CD4-positive, alpha-beta memory T cell (primary cell): ENCODE measurements around the gene UBR1. TPM values are rescaled to one million over a fixed set of nuclear protein-coding genes. Genes with fewer than 3 reads are reported as not detected.
A peak's percentile ranks its signal among the peaks of the same experiment; 100 is the strongest.

Experiments used
- CTCF ChIA-PET: fragments of 350-600 bp; sonication (Branson Sonifier 250); formaldehyde crosslinking; loops from one replicate; lab custom pipeline; 2021; ENCODE audit warnings: inconsistent platforms; ENCODE audit not compliant: partially characterized antibody; lab: Charles Lee
- POLR2A ChIA-PET: fragments of 350-600 bp; sonication (Branson Sonifier 250); formaldehyde crosslinking; loops from one replicate; lab custom pipeline; 2021; ENCODE audit not compliant: partially characterized antibody; lab: Charles Lee
- DNase-seq, 5 donors: peaks; one replicate each; pipeline versions ENCODE4 v3.0.0 to v3.0.0-alpha.2; 2020 to 2022; ENCODE audit warnings: mixed read lengths in 1 of 5
- H3K27ac ChIP-seq: one replicate; pipeline ENCODE4 v1.7.0; 2013; ENCODE audit warnings: low read depth, low read length
- H3K27me3 ChIP-seq: 2 replicates; pipeline ENCODE4 v1.7.0; 2013; ENCODE audit warnings: mild to moderate bottlenecking, low read length, moderate library complexity; ENCODE audit not compliant: insufficient read depth
- H3K36me3 ChIP-seq: 2 replicates; pipeline ENCODE4 v1.7.0; 2013; ENCODE audit warnings: mild to moderate bottlenecking, low read length, moderate library complexity; ENCODE audit not compliant: insufficient read depth
- H3K4me1 ChIP-seq: 2 replicates; pipeline ENCODE4 v1.7.0; 2013; ENCODE audit warnings: mild to moderate bottlenecking, low read length, moderate library complexity; ENCODE audit not compliant: insufficient read depth
- H3K4me3 ChIP-seq, 2 donors: one replicate each; pipeline ENCODE4 v1.7.0; 2013; ENCODE audit warnings: low read length in 2 of 2, mild to moderate bottlenecking in 1 of 2
- H3K9me3 ChIP-seq, 2 donors: one replicate each; pipeline ENCODE4 v1.7.0; 2013; ENCODE audit warnings: low read length in 2 of 2, control low read depth in 1 of 2; ENCODE audit not compliant: control insufficient read depth in 1 of 2
- H3K27ac Mint-ChIP-seq, 7 donors: one replicate each; pipeline ENCODE4 v1.8.0; 2020 to 2021; ENCODE audit warnings: mixed read lengths in 7 of 7, mild to moderate bottlenecking in 6 of 7, inconsistent platforms in 3 of 7, moderate library complexity in 3 of 7
- H3K27me3 Mint-ChIP-seq, 2 donors: one replicate each; pipeline ENCODE4 v1.8.0; 2020 to 2021; ENCODE audit warnings: mixed read lengths in 2 of 2
- H3K36me3 Mint-ChIP-seq, 2 donors: one replicate each; pipeline ENCODE4 v1.8.0; 2020 to 2021; ENCODE audit warnings: mixed read lengths in 2 of 2, inconsistent platforms in 1 of 2, mild to moderate bottlenecking in 1 of 2
- H3K4me1 Mint-ChIP-seq, 4 donors: one replicate each; pipeline ENCODE4 v1.8.0; 2020 to 2021; ENCODE audit warnings: mixed read lengths in 4 of 4, mild to moderate bottlenecking in 1 of 4
- H3K4me3 Mint-ChIP-seq, 8 donors: one replicate each; pipeline ENCODE4 v1.8.0; 2020 to 2021; ENCODE audit warnings: mixed read lengths in 8 of 8, mild to moderate bottlenecking in 7 of 8, moderate library complexity in 6 of 8, inconsistent platforms in 3 of 8
- H3K9me3 Mint-ChIP-seq, 8 donors: one replicate each; pipeline ENCODE4 v1.8.0; 2020 to 2021; ENCODE audit warnings: mixed read lengths in 8 of 8, mild to moderate bottlenecking in 5 of 8, inconsistent platforms in 3 of 8, moderate library complexity in 1 of 8
- intact Hi-C: fragments of 100-400 bp; cut with micrococcal nuclease; formaldehyde crosslinking; loops from one replicate; pipeline ENCODE4 v1.15.1; 2023
- polyA plus RNA-seq, 2 donors: library from polyadenylated mRNA; unstranded; fragments of 300-500 nt; fragmentation: Illumina TruSeq; gene quantifications; one replicate each; pipeline ENCODE4 v1.2.3, GENCODE V29; 2021
- total RNA-seq, 2 experiments: library from RNA; stranded (reverse); gene quantifications; one replicate each; pipeline ENCODE4 v1.2.3, GENCODE V29; 2021

The UBR1 gene
- total and polyA plus RNA-seq, 4 experiments from 2014 or later, result 12.9 to 50.6 (median 33.8) TPM

GRCh38 chr15:43111354-43111753, 5.5 kb upstream of the UBR1 start:
- no peak for DNase-seq
- ChIA-PET POLR2A (no interaction called here), CTCF (interaction anchor here (0.7 kb wide), 1 partner anchor 93 kb away, joined by 3 read pairs; no protein-coding TSS in a partner anchor)
- Histone ChIP-seq H3K4me3 (no peak overlapping the region), H3K4me1 (peaks cover 6% of the 10 kb centered on the region), H3K27me3 (no peaks in the 10 kb centered on the region), H3K36me3 (no peaks in the 10 kb centered on the region), H3K9me3 (no peaks in the 10 kb centered on the region), H3K27ac (no peak overlapping the region)
- intact Hi-C loops, result no loop called here
- no peaks in the 10 kb centered on the region for H3K9me3 Mint-ChIP-seq
- no peak overlapping the region for H3K4me3 Mint-ChIP-seq
- H3K36me3 Mint-ChIP-seq, result peaks cover 0 to under 1% of the 10 kb centered on the region in 2 donors
- H3K4me1 Mint-ChIP-seq, result peaks cover 3 to 8% (median 4%) of the 10 kb centered on the region in 4 donors
- H3K27ac Mint-ChIP-seq, result no peak overlapping the region
- H3K27me3 Mint-ChIP-seq, result peaks cover 0 to 6% of the 10 kb centered on the region in 2 donors

- no peaks in the 10 kb centered on the region for H3K36me3 ChIP-seq
- H3K27me3 ChIP-seq, result no peaks in the 10 kb centered on the region
- Mint-ChIP-seq H3K4me1 (peaks cover 23 to 41% (median 32%) of the 10 kb centered on the region in 4 donors), H3K27ac (no peak overlapping the region), H3K4me3 (no peak overlapping the region), H3K36me3 (peaks cover 5 to 25% of the 10 kb centered on the region in 2 donors), H3K9me3 (no peaks in the 10 kb centered on the region), H3K27me3 (peaks cover 0 to 2% of the 10 kb centered on the region in 2 donors)
- H3K4me3 ChIP-seq, result no peak overlapping the region
- intact Hi-C loops, result loop anchor here (5.0 kb wide), 1 partner anchor 45 kb away; no protein-coding TSS in a partner anchor
- no peak for DNase-seq
- ChIA-PET POLR2A (interaction anchor here (1.6 to 2.3 kb wide), 3 partner anchors 25 to 78 kb away, joined by 3 to 10 read pairs (median 7); partner anchors contain the start of genes CCNDBP1 and TMEM62), CTCF (no interaction called here)
- no peaks in the 10 kb centered on the region for H3K9me3 ChIP-seq
- H3K27ac ChIP-seq, result no peak overlapping the region
- peaks cover 34% of the 10 kb centered on the region for H3K4me1 ChIP-seq
These were observed 1.9 kb upstream of the UBR1 start for GRCh38 chr15:43107751-43108150.

DNA sequence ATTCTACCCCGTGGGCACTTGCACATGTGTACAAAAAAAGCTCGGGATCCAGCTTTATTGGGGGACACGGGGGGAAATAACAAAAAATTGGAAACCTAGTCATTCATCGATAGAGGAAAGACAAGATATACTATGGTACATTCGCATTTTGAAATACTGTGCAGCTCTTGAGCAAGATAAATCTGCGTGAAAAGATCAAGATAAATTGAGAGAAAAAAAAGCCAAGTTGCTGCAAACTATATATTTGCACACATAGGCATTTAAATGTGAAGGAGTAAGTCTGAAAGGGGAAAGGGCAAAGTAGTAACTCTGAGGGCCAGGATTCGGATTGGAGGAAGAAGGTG, 620 bp upstream of the UBR1 start:
- peak in 1 of 5 donors; percentile 2 for DNase-seq
- Histone ChIP-seq H3K27me3 (no peaks in the 10 kb centered on the region), H3K36me3 (no peaks in the 10 kb centered on the region), H3K4me3 (peak overlapping the region; percentile 68 to 87), H3K9me3 (no peaks in the 10 kb centered on the region), H3K4me1 (peaks cover 42% of the 10 kb centered on the region), H3K27ac (peak overlapping the region; percentile 93)
- H3K4me3 Mint-ChIP-seq, result peak overlapping the region; percentile 87 to 98 (median 94)
- peaks cover 13 to 34% of the 10 kb centered on the region in 2 donors for H3K36me3 Mint-ChIP-seq
- ChIA-PET CTCF (interaction anchor here (1.0 to 1.7 kb wide), 6 partner anchors 11 to 98 kb away, joined by 3 to 6 read pairs (median 4); partner anchors contain the start of gene CCNDBP1), POLR2A (interaction anchor here (0.6 to 2.3 kb wide), 12 partner anchors 8 to 833 kb away, joined by 3 to 12 read pairs (median 4); partner anchors contain the start of genes CCNDBP1, GANC, TMEM62 and TMEM87A)
- H3K27me3 Mint-ChIP-seq, result peaks cover 0 to 2% of the 10 kb centered on the region in 2 donors
- no peaks in the 10 kb centered on the region for H3K9me3 Mint-ChIP-seq
- intact Hi-C loops, result loop anchor here (1.0 to 5.0 kb wide), 5 partner anchors 17 to 224 kb away; partner anchors contain the start of genes CCNDBP1, LCMT2 and TMEM62
- peak overlapping the region; percentile 98 to 100 (median 99) for H3K27ac Mint-ChIP-seq
- peaks cover 30 to 51% (median 41%) of the 10 kb centered on the region in 4 donors for H3K4me1 Mint-ChIP-seq

DNA sequence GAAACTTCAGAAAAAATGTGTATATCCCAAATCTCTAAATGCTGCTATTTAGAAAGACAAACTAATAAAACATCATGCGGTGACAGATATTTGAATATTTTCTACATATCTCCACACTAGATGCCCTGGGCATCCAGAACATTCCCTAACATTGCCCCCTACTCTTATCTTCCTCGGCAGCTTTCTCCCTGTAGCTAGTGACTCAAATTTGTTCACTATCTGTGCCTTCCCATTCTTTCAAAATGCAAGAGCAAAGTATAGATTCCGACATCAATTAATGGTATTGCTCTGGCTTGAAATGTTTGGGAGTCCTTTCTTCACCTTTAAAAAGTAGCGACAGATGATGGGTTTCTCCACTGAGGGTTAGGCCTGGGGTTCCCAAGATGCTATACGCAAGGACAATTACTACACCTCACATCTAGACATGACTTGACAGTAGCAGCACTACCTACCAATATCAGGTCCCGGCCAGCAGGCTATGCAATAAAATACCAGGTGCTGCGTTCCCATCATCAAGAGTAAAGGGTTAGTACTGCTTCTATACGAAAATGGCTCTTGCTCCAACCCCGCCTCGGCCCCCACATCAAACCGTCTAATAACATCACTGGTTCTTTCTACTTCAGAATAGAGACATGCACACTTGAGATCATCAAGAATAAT, 631 bp downstream of the UBR1 start:
- Histone ChIP-seq H3K9me3 (no peaks in the 10 kb centered on the region), H3K27me3 (no peaks in the 10 kb centered on the region), H3K4me3 (peak overlapping the region; percentile 68 to 87), H3K36me3 (peaks cover 10% of the 10 kb centered on the region), H3K27ac (peak overlapping the region; percentile 93), H3K4me1 (peaks cover 50% of the 10 kb centered on the region)
- ChIA-PET CTCF (interaction anchor here (1.7 kb wide), 1 partner anchor 99 kb away, joined by 5 read pairs; no protein-coding TSS in a partner anchor), POLR2A (no interaction called here)
- Mint-ChIP-seq H3K4me1 (peaks cover 39 to 63% (median 52%) of the 10 kb centered on the region in 4 donors), H3K9me3 (no peaks in the 10 kb centered on the region), H3K27ac (peak overlapping the region; percentile 98 to 100 (median 99)), H3K4me3 (peak overlapping the region; percentile 87 to 98 (median 94)), H3K27me3 (peaks cover 0 to 2% of the 10 kb centered on the region in 2 donors), H3K36me3 (peaks cover 24 to 45% of the 10 kb centered on the region in 2 donors)
- DNase-seq, result peak in 1 of 5 donors; percentile 68
- intact Hi-C loops, result loop anchor here (5.0 kb wide), 1 partner anchor 47 kb away; no protein-coding TSS in a partner anchor

- peaks cover 43 to 69% (median 57%) of the 10 kb centered on the region in 4 donors for H3K4me1 Mint-ChIP-seq
- peaks cover 50% of the 10 kb centered on the region for H3K4me1 ChIP-seq
- POLR2A ChIA-PET, result interaction anchor here (0.9 kb wide), 1 partner anchor 29 kb away, joined by 3 read pairs; the partner anchor contains the start of gene TMEM62
- CTCF ChIA-PET, result interaction anchor here (1.7 kb wide), 1 partner anchor 100 kb away, joined by 5 read pairs; no protein-coding TSS in a partner anchor
- H3K27ac Mint-ChIP-seq, result peak overlapping the region in 4 of 7 donors; percentile 72 to 83 (median 74)
- H3K4me3 ChIP-seq, result no peak overlapping the region
- no peaks in the 10 kb centered on the region for H3K9me3 ChIP-seq
- H3K27me3 Mint-ChIP-seq, result peaks cover 0 to 2% of the 10 kb centered on the region in 2 donors
- H3K9me3 Mint-ChIP-seq, result no peaks in the 10 kb centered on the region
- no peak for DNase-seq
- H3K36me3 Mint-ChIP-seq, result peaks cover 29 to 49% of the 10 kb centered on the region in 2 donors
- peaks cover 10% of the 10 kb centered on the region for H3K36me3 ChIP-seq
- H3K27me3 ChIP-seq, result no peaks in the 10 kb centered on the region
- H3K27ac ChIP-seq, result no peak overlapping the region
- H3K4me3 Mint-ChIP-seq, result peak overlapping the region in 7 of 8 donors; percentile 39 to 72 (median 54)
- intact Hi-C loops, result no loop called here
These were observed 1.4 kb downstream of the UBR1 start for GRCh38 chr15:43104426-43104825.

DNA sequence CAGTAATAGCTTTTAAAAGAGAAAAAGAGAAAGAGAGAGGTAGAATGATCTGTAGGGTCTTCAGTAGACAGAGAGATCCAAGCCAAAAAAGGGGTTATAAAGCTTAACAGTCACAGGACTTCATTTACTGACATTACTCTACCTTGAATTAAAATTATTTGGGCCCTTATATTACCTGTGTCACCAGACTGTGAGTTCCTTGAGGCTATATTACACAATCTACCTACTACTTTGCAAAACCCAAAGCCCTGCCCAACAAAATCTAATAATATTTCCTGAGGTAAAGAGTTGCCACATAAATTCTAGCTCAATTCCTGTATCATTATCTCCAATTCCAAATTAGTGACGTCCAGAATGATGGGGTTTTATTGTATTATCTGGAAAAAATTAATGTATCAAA, 1.9 kb downstream of the UBR1 start:
- Histone ChIP-seq H3K4me3 (no peak overlapping the region), H3K9me3 (no peaks in the 10 kb centered on the region), H3K36me3 (peaks cover 10% of the 10 kb centered on the region), H3K27ac (no peak overlapping the region), H3K4me1 (peaks cover 50% of the 10 kb centered on the region), H3K27me3 (no peaks in the 10 kb centered on the region)
- DNase-seq, result no peak
- peaks cover 0 to 2% of the 10 kb centered on the region in 2 donors for H3K27me3 Mint-ChIP-seq
- H3K4me1 Mint-ChIP-seq, result peaks cover 43 to 72% (median 58%) of the 10 kb centered on the region in 4 donors
- intact Hi-C loops, result no loop called here
- peaks cover 30 to 49% of the 10 kb centered on the region in 2 donors for H3K36me3 Mint-ChIP-seq
- no peaks in the 10 kb centered on the region for H3K9me3 Mint-ChIP-seq
- ChIA-PET CTCF (interaction anchor here (1.7 kb wide), 1 partner anchor 100 kb away, joined by 5 read pairs; no protein-coding TSS in a partner anchor), POLR2A (interaction anchor here (0.9 kb wide), 1 partner anchor 30 kb away, joined by 3 read pairs; the partner anchor contains the start of gene TMEM62)
- peak overlapping the region in 6 of 8 donors; percentile 11 to 72 (median 43) for H3K4me3 Mint-ChIP-seq
- H3K27ac Mint-ChIP-seq, result peak overlapping the region in 4 of 7 donors; percentile 5 to 83 (median 43)

DNA sequence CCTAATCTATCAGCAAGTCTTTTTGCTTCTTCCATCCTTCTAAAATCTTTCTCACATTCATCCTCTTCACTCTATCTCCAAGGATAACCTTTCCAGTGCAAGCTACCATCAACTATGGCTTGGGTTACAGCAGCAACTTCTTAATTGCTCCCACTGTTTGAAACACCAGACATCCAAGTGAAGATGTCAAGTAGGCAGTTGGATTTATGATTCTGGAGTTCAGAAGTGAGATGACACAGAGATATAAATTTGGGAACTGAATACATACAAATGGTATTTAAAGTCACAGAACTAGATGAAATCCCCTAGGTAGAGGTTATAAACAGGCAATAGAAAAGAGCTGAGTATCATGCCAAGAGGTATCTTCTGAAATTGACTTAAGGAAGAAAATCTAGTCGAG, 3.7 kb downstream of the UBR1 start:
- no peaks in the 10 kb centered on the region for H3K9me3 Mint-ChIP-seq
- H3K4me1 Mint-ChIP-seq, result peaks cover 50 to 89% (median 65%) of the 10 kb centered on the region in 4 donors
- H3K4me1 ChIP-seq, result peaks cover 50% of the 10 kb centered on the region
- H3K27me3 Mint-ChIP-seq, result no peaks in the 10 kb centered on the region
- POLR2A ChIA-PET, result no interaction called here
- peak overlapping the region in 2 of 8 donors; percentile 2 to 8 for H3K4me3 Mint-ChIP-seq
- H3K36me3 ChIP-seq, result peaks cover 11% of the 10 kb centered on the region
- intact Hi-C loops, result no loop called here
- no peaks in the 10 kb centered on the region for H3K9me3 ChIP-seq
- H3K27ac Mint-ChIP-seq, result peak overlapping the region in 2 of 7 donors; percentile 48 to 87
- CTCF ChIA-PET, result no interaction called here
- DNase-seq, result no peak
- no peak overlapping the region for H3K27ac ChIP-seq
- H3K4me3 ChIP-seq, result no peak overlapping the region
- H3K27me3 ChIP-seq, result no peaks in the 10 kb centered on the region
- H3K36me3 Mint-ChIP-seq, result peaks cover 37 to 65% of the 10 kb centered on the region in 2 donors
